ENCODE results near the gene TNFRSF19. TPM values are rescaled to one million over a fixed set of nuclear protein-coding genes. Genes with fewer than 3 reads are reported as not detected.
A peak's percentile ranks its signal among the peaks of the same experiment; 100 is the strongest.

Gene TNFRSF19
- total RNA-seq, 1 donor from 2014 or later, result 22.5 TPM

DNA sequence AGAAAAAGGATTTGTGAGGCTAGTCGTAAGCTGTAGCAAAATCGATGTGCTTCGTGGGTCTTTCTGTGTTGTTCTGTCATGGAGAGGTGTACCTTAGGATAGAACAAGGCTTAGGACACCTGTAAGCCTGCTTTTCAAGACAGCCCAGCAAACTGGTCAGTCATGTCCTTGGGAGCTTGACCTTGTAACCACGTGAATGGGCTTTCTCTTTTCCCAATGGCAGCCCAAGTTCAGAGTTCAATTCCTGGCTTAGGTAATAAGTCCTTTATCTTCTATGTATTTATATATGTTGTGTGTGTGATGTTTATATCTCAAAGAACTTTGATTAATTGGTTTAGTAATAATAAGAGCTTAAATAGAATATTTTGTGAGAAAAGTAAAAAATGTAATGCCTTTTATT lies 112.9 kb downstream of the TNFRSF19 start:
- no peak for DNase-seq (ENCODE audit: low read depth)

DNA sequence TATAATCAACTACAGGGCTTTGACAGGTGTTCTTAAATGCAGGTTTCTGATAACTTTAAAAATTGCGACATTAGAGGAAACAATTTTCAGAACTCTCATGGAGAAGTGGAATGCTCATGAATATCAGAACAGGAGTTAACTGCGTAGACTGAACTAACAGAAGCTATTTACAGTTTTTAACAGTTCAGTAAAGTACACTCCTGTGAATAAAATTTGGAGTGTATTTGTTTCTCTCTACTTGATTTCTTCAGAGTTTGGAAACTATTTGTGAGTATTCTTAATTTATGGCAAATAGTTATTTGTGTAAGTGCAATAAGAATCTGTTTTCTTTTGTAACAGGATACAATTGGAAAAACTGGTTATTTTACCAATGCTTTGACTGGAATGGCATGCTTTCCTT lies 114.4 kb downstream of the TNFRSF19 start:
- no peak for DNase-seq (ENCODE audit: low read depth)

DNA sequence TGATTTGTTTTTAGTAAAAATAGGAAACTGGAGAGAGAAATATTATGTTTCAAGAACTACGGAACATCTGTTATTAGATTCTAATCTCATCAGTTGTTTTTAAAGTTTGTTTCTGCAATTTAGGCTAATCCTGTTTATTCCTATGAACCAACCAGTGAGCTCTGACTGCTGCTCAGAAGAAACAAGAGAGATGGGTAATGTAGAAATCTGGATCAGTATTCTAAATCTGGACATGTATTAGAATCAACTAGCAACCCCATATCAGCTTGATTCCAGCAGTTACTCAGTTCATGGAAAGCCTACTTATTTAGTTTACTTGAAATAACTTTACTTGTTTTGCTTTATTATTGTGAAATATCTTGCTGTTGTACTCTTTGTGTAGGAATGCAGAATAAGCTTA lies 115.2 kb downstream of the TNFRSF19 start:
- DNase-seq (ENCODE audit: low read depth), result no peak

DNA sequence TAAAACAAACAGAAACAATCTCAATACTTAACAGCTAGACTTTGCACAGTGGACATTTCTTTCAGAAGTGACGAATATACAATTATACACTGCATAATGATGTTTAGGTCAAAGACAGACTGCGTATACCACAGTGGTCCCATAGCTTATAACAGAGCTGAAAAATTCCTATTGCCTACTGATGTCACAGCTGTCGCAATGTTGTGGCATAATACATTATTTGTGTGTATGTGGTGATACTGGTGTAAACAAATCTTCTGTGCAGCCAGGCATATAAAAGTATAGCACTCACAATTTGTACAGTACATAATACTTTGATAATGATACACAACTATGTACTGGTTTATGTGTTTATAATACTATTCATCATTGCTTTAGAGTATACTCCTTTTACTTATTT lies 116.7 kb downstream of the TNFRSF19 start:
- DNase-seq (ENCODE audit: low read depth), result no peak

DNA sequence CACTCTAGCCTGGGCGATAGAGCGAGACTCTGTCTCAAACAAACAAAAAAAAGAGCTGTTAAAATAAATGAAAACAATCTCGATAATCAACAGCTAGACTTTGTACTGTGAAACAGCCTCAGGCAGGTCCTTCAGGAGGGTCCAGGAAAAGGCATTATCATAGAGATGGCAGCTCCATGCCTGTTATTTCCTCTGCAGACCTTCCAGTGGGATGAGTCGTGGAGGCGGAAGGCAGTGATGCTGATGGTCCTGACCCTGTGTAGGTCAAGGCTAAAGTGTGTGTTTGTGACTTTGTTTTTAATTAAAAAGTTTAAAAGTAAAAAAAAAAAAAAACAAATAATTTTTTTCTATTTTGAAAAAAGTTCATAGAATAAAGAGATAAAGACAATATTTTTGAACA lies 117.4 kb downstream of the TNFRSF19 start:
- peak; percentile 29 for DNase-seq (ENCODE audit: low read depth)

DNA sequence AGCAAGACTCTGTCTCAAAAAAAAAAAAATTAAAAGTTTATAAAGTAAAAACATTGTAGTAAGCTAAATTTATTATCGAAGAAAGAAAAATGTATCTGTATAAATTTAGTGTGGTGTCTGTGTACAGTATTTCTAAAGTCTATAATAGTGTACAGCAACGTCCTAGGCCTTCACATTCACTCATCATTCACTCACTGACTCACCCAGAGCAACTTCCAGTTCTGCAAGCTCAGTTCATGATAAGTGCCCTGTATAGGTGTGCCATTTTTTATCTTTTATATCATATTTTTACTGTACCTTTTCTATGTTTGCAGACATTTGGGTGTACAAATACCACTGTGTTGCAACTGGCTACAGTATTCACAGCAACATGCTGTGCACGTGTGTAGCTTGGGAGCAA lies 118.1 kb downstream of the TNFRSF19 start:
- no peak for DNase-seq (ENCODE audit: low read depth)

DNA sequence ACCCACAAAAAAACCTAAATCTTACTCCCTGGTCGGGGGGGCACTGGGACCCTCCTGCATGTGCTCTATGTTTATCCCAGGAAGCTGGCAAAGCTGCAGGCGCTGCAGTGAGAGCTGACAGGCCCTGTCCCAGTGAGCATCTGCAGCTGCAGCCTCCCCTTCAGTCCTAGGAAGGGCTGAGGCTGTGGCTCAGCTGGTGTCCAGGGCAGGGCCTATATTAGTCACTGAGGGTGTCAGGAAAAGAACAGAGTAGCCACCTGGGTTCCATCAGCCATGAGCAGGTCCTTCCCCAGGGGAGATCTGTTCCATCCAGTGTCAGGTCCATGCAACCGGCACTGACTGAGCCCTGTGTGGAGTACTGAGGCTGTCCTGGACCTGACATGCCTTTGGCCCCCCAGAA lies 120.5 kb downstream of the TNFRSF19 start:
- no peak for DNase-seq (ENCODE audit: low read depth)

DNA sequence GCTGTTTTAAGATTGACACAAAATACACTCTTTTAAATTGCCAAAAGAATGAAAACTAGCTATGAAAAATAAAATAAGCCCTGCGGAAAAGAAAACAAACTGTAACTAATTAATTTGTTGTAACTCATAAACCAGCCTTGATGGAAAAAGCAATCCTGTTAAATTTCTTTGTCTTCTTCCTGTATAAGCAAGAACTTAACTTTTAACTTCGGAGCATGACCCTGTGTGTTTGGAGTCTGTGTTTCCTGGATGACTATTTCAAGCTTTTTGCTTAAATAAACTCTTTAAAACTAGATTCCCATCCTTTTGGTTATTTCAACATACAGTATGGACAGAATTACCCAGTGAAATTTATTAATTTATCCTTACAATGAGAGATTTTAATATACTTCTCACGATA lies 122.6 kb downstream of the TNFRSF19 start:
- DNase-seq (ENCODE audit: low read depth), result peak; percentile 81

DNA sequence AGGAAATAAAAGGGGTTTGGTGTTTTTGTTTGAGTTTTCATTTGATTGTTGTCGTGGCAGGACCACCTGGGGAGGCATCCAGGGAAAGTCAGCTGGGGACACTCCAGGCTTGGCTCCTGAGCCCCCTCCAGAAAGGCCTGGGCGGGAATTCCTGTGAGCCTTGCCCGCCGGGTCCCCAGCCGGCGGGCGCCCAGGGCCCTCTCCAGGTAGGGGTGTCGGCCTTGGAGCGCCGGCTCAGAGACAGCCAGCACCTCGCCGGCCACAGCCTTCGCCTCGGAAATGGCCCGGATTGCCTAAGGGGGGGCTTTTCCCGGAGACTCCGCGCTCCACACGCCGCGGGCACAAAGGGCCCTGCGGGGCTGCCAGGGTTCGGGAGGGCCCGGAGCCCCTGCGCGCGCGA lies 125.0 kb downstream of the TNFRSF19 start:
- no peak for DNase-seq (ENCODE audit: low read depth)

DNA sequence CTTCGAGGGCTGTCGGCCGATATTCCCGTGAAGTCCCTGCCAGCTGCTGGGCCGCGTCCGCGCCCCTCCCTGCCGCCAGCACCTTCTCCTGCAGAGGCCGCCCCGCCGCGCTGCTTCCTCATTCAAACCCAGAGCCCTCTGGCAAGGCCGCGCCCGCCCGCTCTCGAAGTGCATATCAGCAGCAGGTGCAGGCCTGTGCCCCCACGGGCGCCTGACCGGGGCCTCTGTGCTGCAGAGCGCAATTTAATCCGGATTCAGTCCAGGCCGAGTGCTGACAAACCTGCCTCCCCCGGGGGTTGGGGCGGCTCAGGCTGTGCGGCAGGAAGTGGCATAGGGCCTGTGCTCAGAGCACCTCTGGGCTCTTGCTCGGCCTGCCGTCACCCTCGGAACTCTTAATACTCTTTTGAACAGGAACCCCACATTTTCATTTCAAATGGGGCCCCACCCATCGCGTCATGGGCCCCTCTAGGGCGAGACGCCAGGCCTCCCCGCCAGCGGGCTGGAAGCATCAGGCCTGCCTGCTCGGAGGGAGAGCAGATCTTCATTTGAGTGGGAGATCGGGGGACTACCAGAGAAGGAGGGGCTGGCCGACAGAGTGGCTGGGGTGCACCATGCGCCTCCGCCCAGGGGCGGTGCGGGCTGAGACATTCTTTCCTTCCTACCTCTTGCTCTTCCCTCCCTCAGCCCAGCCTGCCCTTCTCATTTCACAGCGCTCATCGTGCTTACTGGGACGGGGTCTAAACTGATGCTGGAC lies 125.7 kb downstream of the TNFRSF19 start:
- no peak for DNase-seq (ENCODE audit: low read depth)

DNA sequence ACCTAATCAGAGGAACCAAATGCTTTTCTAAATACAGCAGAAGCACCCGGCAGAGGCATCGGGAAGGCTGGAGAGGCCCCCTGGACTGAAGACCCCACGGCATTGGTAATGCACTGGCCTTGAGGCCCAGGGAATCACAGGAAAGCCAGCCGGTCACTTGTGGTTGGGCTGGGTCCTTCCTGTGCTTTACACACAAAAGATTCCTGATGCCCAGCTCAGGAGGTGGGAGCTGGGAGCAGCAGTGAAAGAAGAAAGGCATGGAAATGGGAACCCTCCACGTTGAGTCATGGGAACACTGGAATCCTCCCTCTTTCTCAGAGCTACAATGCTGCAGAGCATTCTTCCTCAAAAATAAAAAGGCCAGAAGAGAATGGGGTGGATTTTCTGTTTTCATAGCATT lies 126.4 kb downstream of the TNFRSF19 start:
- peak; percentile 30 for DNase-seq (ENCODE audit: low read depth)

DNA sequence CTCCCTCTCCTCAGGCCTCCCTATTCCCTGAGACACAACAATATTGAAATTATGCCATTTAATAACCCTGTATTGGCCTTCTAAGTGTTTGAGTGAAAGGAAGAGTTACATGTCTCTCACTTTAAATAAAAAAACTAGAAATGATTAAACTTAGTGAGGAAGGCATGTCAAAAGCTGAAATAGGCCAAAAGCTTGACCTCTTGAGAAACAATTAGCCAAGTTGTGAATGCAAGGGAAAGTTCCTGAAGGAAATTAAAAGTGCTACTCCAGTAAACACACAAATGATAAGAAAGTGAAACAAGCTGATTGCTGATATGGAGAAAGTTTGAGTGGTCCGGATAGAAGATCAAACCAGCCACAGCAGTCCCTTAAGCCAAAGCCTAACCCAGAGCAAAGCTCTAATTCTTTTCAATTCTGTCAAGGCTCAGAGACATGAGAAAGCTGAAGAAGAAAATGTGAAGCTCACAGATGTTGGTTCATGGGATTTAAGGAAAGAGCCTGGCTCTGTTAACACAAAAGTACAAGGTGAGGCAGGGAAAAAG lies 127.6 kb downstream of the TNFRSF19 start:
- DNase-seq (ENCODE audit: low read depth), result peak; percentile 59

DNA sequence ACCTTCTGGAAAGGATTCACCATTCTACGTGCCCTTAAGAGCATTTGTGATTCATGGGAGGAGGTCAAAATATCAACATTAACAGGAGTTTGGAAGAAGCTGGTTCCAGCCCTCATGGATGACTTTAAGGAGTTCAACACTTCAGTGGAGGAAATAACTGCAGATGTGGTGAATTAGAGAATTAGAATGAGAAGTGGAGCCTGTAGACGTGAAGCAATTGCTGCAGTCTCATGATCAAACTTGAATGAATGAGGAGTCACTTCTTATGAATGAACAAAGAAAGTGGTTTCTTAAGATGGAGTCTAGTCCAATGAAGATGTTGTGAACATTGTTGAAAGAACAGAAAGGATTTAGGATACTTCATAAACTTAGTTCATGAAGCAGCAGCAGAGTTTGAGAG lies 129.1 kb downstream of the TNFRSF19 start:
- DNase-seq (ENCODE audit: low read depth), result no peak

DNA sequence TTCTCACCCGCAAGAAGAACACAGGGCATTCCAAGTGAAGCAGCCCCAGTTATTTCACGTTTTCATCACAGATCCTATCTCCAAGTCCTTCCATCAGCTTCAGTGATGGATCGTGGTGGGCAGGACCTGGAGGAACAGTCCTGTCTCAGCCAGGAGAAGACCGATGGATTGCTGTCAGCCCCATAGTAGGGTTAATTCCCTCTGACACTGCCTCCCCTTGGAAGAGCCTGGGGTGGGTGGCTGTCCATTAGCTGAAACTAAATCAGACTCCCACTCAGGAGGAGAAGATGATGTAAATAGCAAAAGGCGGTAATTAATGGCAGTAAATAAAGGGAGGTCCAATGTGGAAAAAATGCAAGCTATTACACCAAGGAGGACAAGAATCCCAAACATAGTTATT lies 131.0 kb downstream of the TNFRSF19 start:
- no peak for DNase-seq (ENCODE audit: low read depth)

DNA sequence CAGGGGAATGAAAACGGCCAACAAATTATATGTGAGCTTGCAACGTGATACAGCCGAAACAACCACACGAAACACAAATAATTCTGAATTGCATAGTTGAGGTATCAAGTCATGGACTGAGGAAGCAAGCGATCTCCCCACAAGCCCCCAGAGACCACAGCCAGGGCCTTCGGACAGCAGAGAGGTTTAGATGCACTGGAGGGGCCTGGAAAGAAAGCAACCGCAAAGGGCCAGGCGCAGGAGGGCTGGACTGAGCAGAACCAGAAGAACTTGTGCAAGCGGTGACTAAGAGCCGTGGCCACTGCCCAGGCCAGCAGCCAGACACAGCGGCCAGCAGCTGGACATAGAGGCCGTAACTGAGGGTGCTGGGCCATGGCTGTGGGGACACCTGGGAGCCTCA lies 131.4 kb downstream of the TNFRSF19 start:
- no peak for DNase-seq (ENCODE audit: low read depth)

DNA sequence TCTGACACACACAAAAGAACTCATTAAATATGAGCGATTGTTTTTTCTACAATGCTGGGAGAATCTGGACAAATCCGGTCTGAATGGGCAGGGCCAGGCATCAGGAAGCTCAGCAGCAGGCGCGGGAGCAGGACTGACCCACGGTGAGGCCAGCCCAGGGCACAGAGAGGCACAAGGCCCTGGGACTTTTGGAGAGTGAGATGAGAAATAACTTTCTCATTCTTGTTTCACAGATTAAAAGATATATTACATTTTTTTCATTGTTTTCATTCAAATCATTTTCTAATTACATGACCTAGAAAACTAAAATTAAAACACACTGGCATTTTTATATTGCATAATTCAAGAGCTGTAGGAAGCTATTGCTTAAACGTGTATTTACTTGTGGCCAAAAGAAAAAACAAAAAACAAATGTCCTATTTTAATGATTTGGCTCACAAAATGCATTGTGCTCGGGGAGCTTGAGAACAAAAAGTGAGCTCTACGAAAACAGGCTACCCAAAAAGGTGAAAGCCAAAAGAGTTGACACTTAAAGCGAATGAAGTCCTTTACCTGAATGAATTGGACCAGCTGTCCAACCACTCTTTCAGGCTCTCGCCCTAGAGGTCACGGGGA lies 133.1 kb downstream of the TNFRSF19 start:
- peak; percentile 38 for DNase-seq (ENCODE audit: low read depth)

DNA sequence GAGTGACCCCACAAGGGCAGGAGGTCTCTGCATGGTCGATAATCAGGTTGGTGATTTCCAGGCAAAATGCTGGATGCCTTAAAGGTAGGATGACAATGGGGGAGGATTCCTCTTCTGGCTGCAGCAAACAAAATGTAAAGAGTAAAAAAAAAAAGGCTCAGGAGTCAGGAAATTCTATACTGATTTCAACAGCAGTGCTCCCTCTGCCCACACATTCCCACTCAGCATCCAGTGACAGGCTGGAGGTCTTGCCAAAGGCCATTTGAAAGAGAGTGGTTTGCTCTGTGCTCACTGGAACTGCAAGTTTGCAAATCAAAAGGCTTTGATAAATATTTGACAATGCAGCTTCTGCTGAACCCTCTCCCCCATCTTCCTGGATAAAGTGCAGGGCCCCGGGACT lies 135.4 kb downstream of the TNFRSF19 start:
- DNase-seq (ENCODE audit: low read depth), result no peak

DNA sequence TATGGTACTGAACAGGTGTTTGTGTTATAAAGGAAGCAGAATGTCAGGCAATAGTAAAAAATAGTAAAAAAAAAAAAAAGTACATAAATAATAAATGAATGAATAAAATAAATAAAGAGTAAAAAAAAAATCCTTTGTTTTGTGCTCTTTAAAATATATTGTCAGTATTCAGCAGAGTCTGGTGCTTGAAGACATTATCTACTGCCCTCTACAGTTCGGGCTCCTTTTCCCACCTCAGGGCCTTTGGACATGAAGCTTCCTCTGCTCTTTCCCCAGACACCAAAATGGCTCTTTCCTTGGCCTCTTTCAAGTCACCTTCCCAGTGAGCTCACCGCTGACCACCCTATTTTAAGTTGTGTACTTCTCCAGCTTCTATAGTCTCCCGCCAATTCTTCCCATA lies 137.5 kb downstream of the TNFRSF19 start:
- peak; percentile 51 for DNase-seq (ENCODE audit: low read depth)

DNA sequence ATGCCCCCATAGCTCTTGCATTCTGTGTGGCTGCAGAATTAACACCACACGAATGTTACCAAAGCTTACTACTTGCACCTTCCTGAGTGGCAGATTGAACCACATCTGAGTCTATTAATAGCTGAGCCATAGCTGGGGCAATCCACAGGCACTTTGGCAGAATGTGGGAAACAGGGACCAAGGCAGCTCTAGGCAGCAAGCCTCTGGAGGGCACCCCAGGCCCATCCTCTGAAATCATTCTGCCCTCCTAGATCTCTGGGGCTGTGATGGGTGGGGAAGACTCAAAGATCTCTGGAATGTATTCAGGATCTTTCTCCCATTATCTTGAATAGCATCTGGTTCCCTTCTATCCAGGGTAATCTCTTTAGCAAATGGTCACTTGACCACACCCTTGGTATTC lies 139.3 kb downstream of the TNFRSF19 start:
- no peak for DNase-seq (ENCODE audit: low read depth)

DNA sequence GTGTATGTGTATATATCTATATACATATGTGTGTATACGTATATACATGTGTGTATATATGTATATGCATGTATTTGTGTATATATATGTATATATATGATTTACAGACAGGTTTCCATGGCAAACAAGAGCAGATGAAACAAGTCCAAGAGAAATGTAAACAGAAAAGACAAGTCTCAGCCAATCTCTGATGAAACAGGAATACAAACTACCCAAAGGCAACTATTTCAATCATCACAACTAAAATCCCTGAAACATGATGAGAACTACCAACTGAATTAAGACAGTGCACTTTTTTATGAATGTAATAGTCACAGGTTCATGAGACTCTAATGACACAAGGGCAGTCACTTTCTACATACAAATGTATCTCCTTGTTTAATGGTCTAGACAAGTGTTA lies 140.2 kb downstream of the TNFRSF19 start:
- DNase-seq (ENCODE audit: low read depth), result no peak

DNA sequence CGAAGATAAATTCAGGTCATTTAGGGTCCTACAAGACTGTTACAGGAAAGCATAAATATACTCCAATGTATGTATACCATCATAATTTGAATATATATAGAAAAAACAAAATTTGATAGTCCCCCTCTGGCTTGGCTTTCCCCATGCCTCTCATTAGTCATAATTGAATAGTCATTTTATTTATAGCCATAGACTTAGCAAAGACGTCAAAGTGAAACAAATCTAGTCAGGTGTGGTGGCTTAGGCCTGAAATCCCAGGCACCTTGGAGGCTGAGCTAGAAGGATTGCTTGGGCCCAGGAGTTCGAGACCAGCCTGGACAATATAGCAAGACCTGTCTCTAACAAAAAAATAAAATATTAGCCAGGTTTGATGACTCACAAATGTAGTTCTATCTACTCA lies 141.1 kb downstream of the TNFRSF19 start:
- no peak for DNase-seq (ENCODE audit: low read depth)

DNA sequence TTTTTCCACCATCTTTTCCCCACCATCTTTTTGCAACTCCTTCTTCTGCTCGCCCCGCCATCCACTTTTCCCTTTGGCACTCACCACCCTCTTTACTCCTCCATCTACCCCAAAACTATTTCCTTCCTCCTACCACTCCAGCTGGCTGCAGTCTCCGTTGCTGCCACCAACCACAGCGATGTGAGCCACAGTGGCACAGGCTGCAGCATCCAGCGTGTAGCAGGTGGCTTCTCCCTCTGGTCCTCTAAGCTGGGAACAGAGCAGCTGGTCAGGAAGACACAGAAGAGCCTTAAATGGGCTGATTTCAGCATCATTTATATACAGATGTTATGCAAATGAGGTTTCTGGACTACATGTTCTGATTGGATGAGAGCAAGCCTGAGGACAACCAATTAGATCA lies 144.5 kb downstream of the TNFRSF19 start:
- no peak for DNase-seq (ENCODE audit: low read depth)

DNA sequence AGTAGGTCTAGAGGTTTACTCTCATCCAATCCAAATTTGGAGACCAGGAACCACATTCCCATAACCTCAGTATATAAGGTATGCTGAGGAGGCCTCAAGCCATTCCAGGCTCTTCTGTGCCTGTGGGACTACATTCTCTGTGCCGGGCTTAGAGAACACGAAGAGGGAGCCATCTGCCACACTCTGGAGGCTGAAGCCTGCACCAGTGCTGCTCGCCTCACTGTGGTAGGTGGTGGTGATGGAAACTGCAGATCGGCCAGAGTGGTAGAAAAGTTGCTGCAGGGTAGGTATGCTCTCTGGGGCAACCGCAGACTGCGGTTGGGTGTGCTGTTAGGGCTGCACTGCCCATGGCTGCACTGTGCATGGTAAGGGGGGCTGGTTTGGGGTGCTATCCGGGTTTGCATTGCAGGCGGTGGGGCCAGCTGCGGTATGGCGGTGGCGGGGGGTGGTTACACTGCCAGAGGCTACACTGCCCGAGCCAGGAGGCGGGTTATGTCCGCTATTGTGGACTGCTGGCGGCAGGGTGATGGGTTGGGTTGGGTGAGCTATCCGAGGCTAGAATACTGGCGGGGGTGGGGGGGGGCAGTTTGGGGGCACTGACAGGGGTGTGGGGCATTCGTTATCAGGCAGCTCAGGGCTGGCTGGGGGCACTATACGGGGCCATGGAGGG lies 145.0 kb downstream of the TNFRSF19 start:
- no peak for DNase-seq (ENCODE audit: low read depth)

All from renal cortical epithelial cell (primary cell).